Subcutaneous adipose tissue (tissue), 4 donors: ENCODE results near the gene ROR1. TPM values are rescaled to one million over a fixed set of nuclear protein-coding genes. Genes with fewer than 3 reads are reported as not detected.

ENCODE experiments used
- total RNA-seq, 4 donors: library from RNA; depleted of rRNA; stranded (reverse); fragments of >200 nt; gene quantifications; one replicate each; pipeline ENCODE4 v1.1.0, GENCODE V29; 2016
- TF ChIP-seq, protein P1 (sequence below): fragments of 450-650 bp; IDR thresholded peaks from one replicate; pipeline ENCODE4 v1.5.1; 2016; ENCODE audit warnings: low read depth, mild to moderate bottlenecking, control low read depth, antibody characterized with exemption, moderate library complexity

The ROR1 gene
- total RNA-seq, 4 donors from 2014 or later = 5.8 to 10.2 (median 8.6) TPM

DNA sequence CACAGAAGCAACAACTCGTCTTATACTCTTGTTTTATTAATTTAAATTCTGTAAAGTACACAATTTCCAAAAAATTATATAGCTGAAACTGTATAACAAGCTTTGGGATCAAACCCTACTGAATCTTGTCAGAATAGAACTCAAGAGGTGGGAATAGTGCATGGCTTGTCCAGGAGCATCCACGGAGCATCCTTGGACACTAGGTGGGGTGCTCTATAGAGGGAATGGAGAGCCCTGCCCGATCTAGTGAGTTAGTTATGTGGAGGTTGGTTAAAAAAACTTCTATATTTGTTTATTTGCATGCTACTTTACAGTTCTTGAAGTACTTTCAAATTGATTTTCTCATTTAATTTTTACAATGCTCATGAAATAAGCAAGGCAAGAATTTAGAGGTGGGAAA, 28.3 kb downstream of the ROR1 start:
- TF ChIP-seq, protein P1, sequence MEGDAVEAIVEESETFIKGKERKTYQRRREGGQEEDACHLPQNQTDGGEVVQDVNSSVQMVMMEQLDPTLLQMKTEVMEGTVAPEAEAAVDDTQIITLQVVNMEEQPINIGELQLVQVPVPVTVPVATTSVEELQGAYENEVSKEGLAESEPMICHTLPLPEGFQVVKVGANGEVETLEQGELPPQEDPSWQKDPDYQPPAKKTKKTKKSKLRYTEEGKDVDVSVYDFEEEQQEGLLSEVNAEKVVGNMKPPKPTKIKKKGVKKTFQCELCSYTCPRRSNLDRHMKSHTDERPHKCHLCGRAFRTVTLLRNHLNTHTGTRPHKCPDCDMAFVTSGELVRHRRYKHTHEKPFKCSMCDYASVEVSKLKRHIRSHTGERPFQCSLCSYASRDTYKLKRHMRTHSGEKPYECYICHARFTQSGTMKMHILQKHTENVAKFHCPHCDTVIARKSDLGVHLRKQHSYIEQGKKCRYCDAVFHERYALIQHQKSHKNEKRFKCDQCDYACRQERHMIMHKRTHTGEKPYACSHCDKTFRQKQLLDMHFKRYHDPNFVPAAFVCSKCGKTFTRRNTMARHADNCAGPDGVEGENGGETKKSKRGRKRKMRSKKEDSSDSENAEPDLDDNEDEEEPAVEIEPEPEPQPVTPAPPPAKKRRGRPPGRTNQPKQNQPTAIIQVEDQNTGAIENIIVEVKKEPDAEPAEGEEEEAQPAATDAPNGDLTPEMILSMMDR = no peak

DNA sequence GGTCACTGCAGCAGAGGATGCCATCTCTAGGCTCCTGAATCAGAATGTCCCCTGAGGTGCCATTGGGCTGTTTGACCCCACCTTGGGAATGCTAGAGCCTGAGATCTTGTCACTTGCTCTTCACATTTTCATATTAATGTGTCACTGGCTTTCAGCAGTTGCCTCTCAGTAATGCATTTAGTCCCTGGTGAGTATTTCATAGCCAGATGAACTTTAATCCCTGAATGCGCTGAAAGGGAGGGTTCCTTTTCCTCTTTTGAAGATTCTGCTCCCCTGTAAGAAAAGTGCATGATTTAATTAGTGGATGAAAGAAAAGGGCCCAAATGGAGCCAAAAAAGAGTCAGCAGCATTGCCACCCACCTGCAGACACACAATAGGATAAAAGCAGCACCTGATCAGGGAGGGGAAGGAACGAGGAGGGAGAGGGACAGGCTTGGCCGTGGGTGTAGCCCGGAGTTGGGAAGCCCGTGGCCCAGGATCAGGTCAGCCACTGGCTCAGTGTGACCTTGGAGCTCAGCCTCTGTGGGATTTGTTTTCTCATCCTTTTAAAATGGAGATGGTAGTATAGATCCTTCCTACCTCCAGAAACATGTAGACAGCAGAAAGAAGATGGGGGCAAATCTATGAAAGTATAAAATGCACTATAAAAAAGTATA, 31.1 kb downstream of the ROR1 start:
- TF ChIP-seq, protein P1 = no peak

DNA sequence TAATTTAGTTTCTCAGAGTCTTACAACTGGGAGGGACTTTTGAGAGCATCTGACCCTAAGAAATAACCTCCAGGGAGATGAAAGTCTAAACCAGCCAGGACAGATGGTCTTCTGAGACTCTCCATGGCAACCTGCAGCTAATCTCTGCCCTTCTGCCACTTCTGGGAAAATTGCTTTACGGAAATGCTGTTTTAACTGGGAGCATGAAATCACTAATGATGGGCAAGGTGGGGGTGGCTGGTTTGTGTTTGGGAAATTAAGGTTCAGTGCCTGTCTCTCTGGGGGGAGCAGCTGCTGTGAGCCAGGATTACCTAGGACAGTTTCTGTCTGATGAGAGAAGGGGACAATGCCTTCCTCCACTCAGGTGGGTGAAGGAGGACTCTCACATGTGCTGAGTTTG, 33.2 kb downstream of the ROR1 start:
- TF ChIP-seq, protein P1 = no peak

DNA sequence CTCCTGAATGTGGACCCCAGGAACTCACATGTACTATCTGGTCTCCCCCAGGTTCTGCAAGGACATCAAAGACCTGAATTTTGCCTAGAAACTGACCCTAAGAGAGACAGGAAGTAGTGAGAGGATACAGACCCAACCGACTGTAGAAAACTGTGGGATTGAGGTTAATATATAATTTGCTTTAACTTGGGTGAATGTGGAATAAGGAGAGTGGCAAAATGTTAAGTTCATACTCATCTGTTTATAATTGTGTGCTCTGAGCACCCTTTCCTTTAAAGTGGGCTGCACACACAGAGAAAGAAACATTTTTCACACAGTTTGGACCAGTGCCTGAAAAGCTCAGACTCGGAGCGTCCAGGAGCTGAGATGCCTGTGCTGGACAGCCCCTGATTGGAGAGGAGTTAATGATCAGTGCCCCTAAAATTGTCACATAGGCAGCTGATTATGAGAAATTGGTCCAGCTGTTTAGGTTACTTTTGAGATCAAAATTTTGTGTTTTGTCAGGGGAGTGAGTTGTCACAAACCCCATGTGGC, 37.2 kb downstream of the ROR1 start:
- TF ChIP-seq, protein P1 = no peak

- TF ChIP-seq, protein P1 = no peak
Observed at GRCh38 chr1:63812071-63812700, 38.4 kb downstream of the ROR1 start.

GRCh38 chr1:63813829-63814277, 40.0 kb downstream of the ROR1 start:
- TF ChIP-seq, protein P1 = no peak

GRCh38 chr1:63817152-63817667, 43.4 kb downstream of the ROR1 start:
- TF ChIP-seq, protein P1 = no peak
